A549 (cell line): ENCODE data around the gene LNPEP. TPM values are rescaled to one million over a fixed set of nuclear protein-coding genes. Genes with fewer than 3 reads are reported as not detected.

Experiments used
- ATAC-seq, 2 experiments: fragments of 200-7000 bp in 1 of 2; fragments of >200 bp in 1 of 2; cut with Nextera tagmentation in 1 of 2; cut with Tn5 transposase in 1 of 2; 3 replicates each; pipeline versions ENCODE4 v1.8.0 to v1.9.1; 2018 to 2020; ENCODE audit warnings: mild to moderate bottlenecking in 1 of 2, moderate library complexity in 1 of 2
- CTCF ChIA-PET: fragments of 300-600 bp; sonication (Branson Sonifier 250); formaldehyde crosslinking; extraction: SDS; loops from one replicate; lab custom pipeline; 2021; ENCODE audit warnings: antibody characterized with exemption, inconsistent platforms; lab: Yijun Ruan, JAX
- POLR2A ChIA-PET: fragments of 350-600 bp; formaldehyde crosslinking; extraction: SDS; loops from one replicate; lab custom pipeline; 2021; ENCODE audit warnings: antibody characterized with exemption, inconsistent platforms; lab: Yijun Ruan, JAX
- DNase-seq, 2 experiments: peaks; one replicate each; pipeline versions ENCODE4 v3.0.0 to v3.0.0-alpha.2; 2011 to 2016; ENCODE audit warnings: low read depth in 1 of 2, low spot score in 1 of 2
- FAIRE-seq: peaks from 2 replicates; lab custom pipeline; 2011; peaks lifted over from hg19 to GRCh38; lab: Jason Lieb, UNC
- H3K27ac ChIP-seq, 2 experiments: fragments of >200 bp; sonication (Bioruptor Twin); formaldehyde crosslinking; 3 replicates each; pipeline ENCODE4 v1.5.1; 2016 to 2017
- H3K4me1 ChIP-seq: fragments of >200 bp; sonication (Bioruptor Twin); formaldehyde crosslinking; 3 replicates; pipeline ENCODE4 v1.6.1; 2016
- H3K4me2 ChIP-seq: fragments of >200 bp; sonication (Bioruptor Twin); formaldehyde crosslinking; 3 replicates; pipeline ENCODE4 v1.6.1; 2016
- H3K4me3 ChIP-seq: fragments of >200 bp; sonication (Bioruptor Twin); formaldehyde crosslinking; 3 replicates; pipeline ENCODE4 v1.5.1; 2016
- H3K9me3 ChIP-seq: fragments of >200 bp; sonication (Bioruptor Twin); formaldehyde crosslinking; 3 replicates; pipeline ENCODE4 v1.6.1; 2016
- BCL3 ChIP-seq: fragments of >200 bp; sonication (Bioruptor Twin); formaldehyde crosslinking; IDR thresholded peaks from 3 replicates; pipeline ENCODE4 v1.6.1; 2016
- BHLHE40 ChIP-seq: IDR thresholded peaks from 2 replicates; pipeline ENCODE4 v1.6.1; 2012; ENCODE audit warnings: low read depth, low read length, inconsistent platforms
- CBX8 ChIP-seq: fragments of 200-600 bp; sonication (generic); IDR thresholded peaks from 2 replicates; pipeline ENCODE4 v1.6.1; 2016
- CHD4 ChIP-seq: fragments of 200-600 bp; sonication (generic); IDR thresholded peaks from 2 replicates; pipeline ENCODE4 v1.6.1; 2016; ENCODE audit warnings: antibody characterized with exemption, mild to moderate bottlenecking, borderline replicate concordance
- EP300 ChIP-seq, 2 experiments: fragments of >200 bp; sonication (Bioruptor Twin); formaldehyde crosslinking; IDR thresholded peaks; 2 replicates in 1 of 2; 3 replicates in 1 of 2; pipeline ENCODE4 v1.6.1; 2016 to 2017
- HES2 ChIP-seq: fragments of >200 bp; sonication (Bioruptor Twin); formaldehyde crosslinking; IDR thresholded peaks from 2 replicates; pipeline ENCODE4 v1.6.1; 2016
- HOXA7 ChIP-seq: fragments of 250-450 bp; sonication (Bioruptor Pico); IDR thresholded peaks from 2 replicates; pipeline ENCODE4 v1.5.0; 2020; ENCODE audit warnings: mild to moderate bottlenecking, moderate library complexity
- HOXB13 ChIP-seq: fragments of 250-450 bp; sonication (Bioruptor Pico); IDR thresholded peaks from 2 replicates; pipeline ENCODE4 v1.5.0; 2020; ENCODE audit warnings: low read depth, mild to moderate bottlenecking, moderate library complexity
- HOXB5 ChIP-seq: fragments of 250-450 bp; sonication (Bioruptor Pico); IDR thresholded peaks from 2 replicates; pipeline ENCODE4 v1.5.0; 2020; ENCODE audit warnings: mild to moderate bottlenecking, moderate library complexity
- JUN ChIP-seq, 2 experiments: fragments of >200 bp; sonication (Bioruptor Twin); formaldehyde crosslinking; IDR thresholded peaks; 2 replicates in 1 of 2; 3 replicates in 1 of 2; pipeline ENCODE4 v1.6.1; 2016 to 2017
- KDM5A ChIP-seq: fragments of 200-600 bp; sonication (generic); IDR thresholded peaks from 2 replicates; pipeline ENCODE4 v1.6.1; 2016; ENCODE audit warnings: antibody characterized with exemption, mild to moderate bottlenecking
- MAFK ChIP-seq: fragments of 450-650 bp; IDR thresholded peaks from 2 replicates; pipeline ENCODE4 v1.6.1; 2014; ENCODE audit not compliant: partially characterized antibody
- MAZ ChIP-seq: fragments of 150-350 bp; IDR thresholded peaks from 2 replicates; pipeline ENCODE4 v1.6.1; 2014; ENCODE audit warnings: antibody characterized with exemption, low read depth, low read length, borderline replicate concordance
- MYC ChIP-seq: IDR thresholded peaks from 2 replicates; pipeline ENCODE4 v1.6.1; 2012; ENCODE audit warnings: mild to moderate bottlenecking, inconsistent platforms, low read length, improper control_type of control experiment, borderline replicate concordance
- RAD21 ChIP-seq, 2 experiments: fragments of >200 bp in 1 of 2; sonication (Bioruptor Twin) in 1 of 2; formaldehyde crosslinking in 1 of 2; IDR thresholded peaks in 1 of 2; conservative IDR thresholded peaks in 1 of 2; 2 replicates in 1 of 2; 3 replicates in 1 of 2; pipeline ENCODE4 v1.6.1; 2012 to 2018; ENCODE audit warnings: inconsistent platforms in 1 of 2
- RARB ChIP-seq: fragments of 250-450 bp; sonication (Bioruptor Pico); IDR thresholded peaks from 2 replicates; pipeline ENCODE4 v1.8.0; 2021; ENCODE audit warnings: mild to moderate bottlenecking, moderate library complexity
- REST ChIP-seq: fragments of 200-600 bp; sonication (generic); IDR thresholded peaks from 2 replicates; pipeline ENCODE4 v1.6.1; 2016; ENCODE audit warnings: antibody characterized with exemption, mild to moderate bottlenecking, moderate library complexity
- SMC3 ChIP-seq: fragments of >200 bp; sonication (Bioruptor Twin); formaldehyde crosslinking; IDR thresholded peaks from 3 replicates; pipeline ENCODE4 v1.6.1; 2018; ENCODE audit warnings: inconsistent platforms
- TP53 ChIP-seq: fragments of 250-450 bp; sonication (Bioruptor Pico); IDR thresholded peaks from 2 replicates; pipeline ENCODE4 v1.5.0; 2021; ENCODE audit warnings: mild to moderate bottlenecking, moderate library complexity
- USF2 ChIP-seq: fragments of 450-650 bp; IDR thresholded peaks from 2 replicates; pipeline ENCODE4 v1.6.1; 2014; ENCODE audit warnings: antibody characterized with exemption
- ZC3H11A ChIP-seq: fragments of 450-650 bp; IDR thresholded peaks from 2 replicates; pipeline ENCODE4 v1.6.1; 2014; ENCODE audit warnings: antibody characterized with exemption, mild to moderate bottlenecking
- WGBS: methylation state at CpG from one replicate; pipeline ENCODE4 v1.1.6; 2017; ENCODE audit errors: missing lambda C conversion rate; 5-methylcytosine and 5-hydroxymethylcytosine counted together
- polyA plus RNA-seq, 4 experiments: library from polyadenylated mRNA; depleted of rRNA in 3 of 4; stranded (reverse); fragments of >200 nt; fragmentation: RNase III in 1 of 4; extraction: RNeasy Plus Mini Kit Qiagen cat#74134 plus additional on column Dnase treatment in 1 of 4; gene quantifications; 2 replicates in 3 of 4; 3 replicates in 1 of 4; pipeline ENCODE4 v1.2.3, GENCODE V29; 2011 to 2017
- TF ChIP-seq, protein P1 (sequence below): IDR thresholded peaks from 2 replicates; pipeline ENCODE4 v1.6.1; 2012; ENCODE audit warnings: low read depth, borderline replicate concordance
- TF ChIP-seq, protein P2 (sequence below): fragments of 150-350 bp; IDR thresholded peaks from 2 replicates; pipeline ENCODE4 v1.6.1; 2014; ENCODE audit warnings: low read depth, mild to moderate bottlenecking, low read length

Gene LNPEP
- polyA plus RNA-seq, 2 of the 4 experiments (the other 2 are of a cell fraction), result 5.9 to 19.7 TPM

GRCh38 chr5:97071101-97071500 lies 135.2 kb downstream of the LNPEP start:
- ChIA-PET POLR2A (no interaction called here), CTCF (interaction anchor here (0.7 to 2.3 kb wide), 3 partner anchors 8 to 19 kb away, joined by 3 to 7 read pairs (median 3); no protein-coding TSS in a partner anchor)
- FAIRE-seq, result no peak
- WGBS, result 73% methylated on average over 8 of the region's 8 CpGs
- DNase-seq, result no peak
- H3K27ac ChIP-seq, result no peak overlapping the region
- TF ChIP-seq ZC3H11A (no peak), JUN (IDR thresholded peaks at IDR 0.05) (no peak), RARB (no peak), REST (no peak), HES2 (no peak), USF2 (no peak), BHLHE40 (no peak), MAFK (no peak), RAD21 (conservative IDR thresholded peaks at IDR 0.05 in 1 of 2, IDR thresholded peaks at IDR 0.05 in 1 of 2) (no peak), CHD4 (no peak), HOXB13 (CRISPR knock-in tag) (no peak), SMC3 (no peak), HOXA7 (CRISPR knock-in tag) (no peak)
- TF ChIP-seq, protein P1, sequence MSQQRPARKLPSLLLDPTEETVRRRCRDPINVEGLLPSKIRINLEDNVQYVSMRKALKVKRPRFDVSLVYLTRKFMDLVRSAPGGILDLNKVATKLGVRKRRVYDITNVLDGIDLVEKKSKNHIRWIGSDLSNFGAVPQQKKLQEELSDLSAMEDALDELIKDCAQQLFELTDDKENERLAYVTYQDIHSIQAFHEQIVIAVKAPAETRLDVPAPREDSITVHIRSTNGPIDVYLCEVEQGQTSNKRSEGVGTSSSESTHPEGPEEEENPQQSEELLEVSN, result no peak
- TF ChIP-seq, protein P2, sequence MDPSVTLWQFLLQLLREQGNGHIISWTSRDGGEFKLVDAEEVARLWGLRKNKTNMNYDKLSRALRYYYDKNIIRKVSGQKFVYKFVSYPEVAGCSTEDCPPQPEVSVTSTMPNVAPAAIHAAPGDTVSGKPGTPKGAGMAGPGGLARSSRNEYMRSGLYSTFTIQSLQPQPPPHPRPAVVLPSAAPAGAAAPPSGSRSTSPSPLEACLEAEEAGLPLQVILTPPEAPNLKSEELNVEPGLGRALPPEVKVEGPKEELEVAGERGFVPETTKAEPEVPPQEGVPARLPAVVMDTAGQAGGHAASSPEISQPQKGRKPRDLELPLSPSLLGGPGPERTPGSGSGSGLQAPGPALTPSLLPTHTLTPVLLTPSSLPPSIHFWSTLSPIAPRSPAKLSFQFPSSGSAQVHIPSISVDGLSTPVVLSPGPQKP, result no peak
- H3K4me1 ChIP-seq, result no peaks in the 10 kb centered on the region
- no peak for ATAC-seq
- H3K4me3 ChIP-seq, result no peak overlapping the region
- H3K4me2 ChIP-seq, result no peak overlapping the region
- H3K9me3 ChIP-seq, result no peaks in the 10 kb centered on the region

- CTCF ChIA-PET, result interaction anchor here (2.3 kb wide), 1 partner anchor 12 kb away, joined by 7 read pairs; no protein-coding TSS in a partner anchor
- no peak for ATAC-seq
- POLR2A ChIA-PET, result no interaction called here
These were observed 136.1 kb downstream of the LNPEP start for GRCh38 chr5:97071993-97072392.

DNA sequence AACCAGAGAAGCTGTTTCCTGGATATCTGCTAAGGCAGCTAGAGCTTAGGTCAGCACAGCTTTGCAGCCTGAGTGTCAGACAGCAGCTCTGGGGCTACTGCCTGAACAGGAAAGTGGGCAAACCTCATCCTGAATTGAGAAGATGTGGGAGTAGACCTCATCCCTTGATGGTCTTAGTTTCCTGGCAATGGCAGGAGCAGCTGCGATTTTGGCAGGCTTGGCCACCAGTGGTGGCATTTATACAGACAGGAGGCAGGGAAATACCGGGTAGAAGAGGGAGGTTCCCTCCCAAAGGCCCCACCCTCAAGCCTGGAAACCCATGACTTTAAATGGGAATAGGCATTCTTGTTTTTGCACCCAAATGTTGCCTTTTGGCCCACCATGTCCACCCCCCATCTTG lies 136.8 kb downstream of the LNPEP start:
- Histone ChIP-seq H3K4me2 (no peak overlapping the region), H3K27ac (no peak overlapping the region), H3K4me1 (no peaks in the 10 kb centered on the region), H3K9me3 (no peaks in the 10 kb centered on the region), H3K4me3 (no peak overlapping the region)
- CTCF ChIA-PET, result interaction anchor here (2.3 kb wide), 1 partner anchor 13 kb away, joined by 7 read pairs; no protein-coding TSS in a partner anchor
- POLR2A ChIA-PET, result no interaction called here
- no peak for ATAC-seq
- no peak for FAIRE-seq
- WGBS, result 62% methylated on average over 2 of the region's 2 CpGs
- DNase-seq, result no peak
- TF ChIP-seq EP300 (IDR thresholded peaks at IDR 0.05) (no peak), TP53 (no peak), MAFK (no peak), CBX8 (no peak), BCL3 (no peak), MAZ (no peak), HOXB5 (no peak), REST (no peak)

More at GRCh38 chr5:97071993-97072392, 136.1 kb downstream of the LNPEP start:
- no peak overlapping the region for H3K4me3 ChIP-seq
- DNase-seq (no peak), FAIRE-seq (no peak)
- no peak overlapping the region for H3K27ac ChIP-seq
- H3K9me3 ChIP-seq, result no peaks in the 10 kb centered on the region
- no peak for TF ChIP-seq HOXB13 (CRISPR knock-in tag)
- no peak for TF ChIP-seq KDM5A
- TF ChIP-seq MYC, result no peak
- no peaks in the 10 kb centered on the region for H3K4me1 ChIP-seq
- no peak overlapping the region for H3K4me2 ChIP-seq
- WGBS, result 29% methylated on average over 4 of the region's 4 CpGs
